Stimulated activated CD8-positive, alpha-beta memory T cell treated with anti-CD3 and anti-CD28 coated beads, Interleukin-12 subunit alpha, Interleukin-12 subunit beta, amount 100 ng/mL, for 4 hours (primary cell): ENCODE data around the gene GDPD4.
A peak's percentile ranks its signal among the peaks of the same experiment; 100 is the strongest.

Source experiments
- DNase-seq: peaks from one replicate; pipeline ENCODE4 v3.0.0-alpha.2; 2020; ENCODE audit warnings: low read depth

GDPD4 gene

DNA sequence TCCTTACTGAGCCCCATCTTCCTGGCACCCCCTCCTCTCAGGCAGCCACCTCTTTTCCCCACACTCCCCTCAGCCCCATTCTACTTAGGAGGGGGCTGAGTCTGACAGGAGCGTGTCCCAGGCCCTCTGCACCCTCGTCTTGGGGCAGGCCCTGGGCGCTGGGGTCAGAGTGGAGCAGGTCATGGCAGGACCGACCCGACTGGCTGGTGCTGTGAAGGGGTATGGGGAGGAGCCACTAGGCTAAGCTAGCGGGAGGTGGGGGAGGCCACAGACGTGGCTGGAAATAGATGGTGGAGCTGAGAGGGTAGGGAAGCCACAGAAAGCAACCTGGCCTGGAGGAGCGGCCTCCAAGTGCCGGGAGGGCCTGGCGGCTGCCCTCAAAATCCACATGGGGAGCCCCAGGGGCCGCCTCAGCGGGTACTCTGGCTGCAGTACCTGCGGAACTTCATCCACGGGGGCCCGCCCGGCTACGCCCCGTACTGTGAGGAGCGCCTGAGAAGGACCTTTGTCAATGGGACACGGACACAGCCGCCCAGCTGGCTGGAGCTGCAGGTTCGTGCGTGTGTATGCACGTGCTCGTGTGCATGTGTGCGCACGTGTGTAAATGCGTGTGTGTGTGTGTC is 111.8 kb downstream of the GDPD4 start:
- no peak for DNase-seq

DNA sequence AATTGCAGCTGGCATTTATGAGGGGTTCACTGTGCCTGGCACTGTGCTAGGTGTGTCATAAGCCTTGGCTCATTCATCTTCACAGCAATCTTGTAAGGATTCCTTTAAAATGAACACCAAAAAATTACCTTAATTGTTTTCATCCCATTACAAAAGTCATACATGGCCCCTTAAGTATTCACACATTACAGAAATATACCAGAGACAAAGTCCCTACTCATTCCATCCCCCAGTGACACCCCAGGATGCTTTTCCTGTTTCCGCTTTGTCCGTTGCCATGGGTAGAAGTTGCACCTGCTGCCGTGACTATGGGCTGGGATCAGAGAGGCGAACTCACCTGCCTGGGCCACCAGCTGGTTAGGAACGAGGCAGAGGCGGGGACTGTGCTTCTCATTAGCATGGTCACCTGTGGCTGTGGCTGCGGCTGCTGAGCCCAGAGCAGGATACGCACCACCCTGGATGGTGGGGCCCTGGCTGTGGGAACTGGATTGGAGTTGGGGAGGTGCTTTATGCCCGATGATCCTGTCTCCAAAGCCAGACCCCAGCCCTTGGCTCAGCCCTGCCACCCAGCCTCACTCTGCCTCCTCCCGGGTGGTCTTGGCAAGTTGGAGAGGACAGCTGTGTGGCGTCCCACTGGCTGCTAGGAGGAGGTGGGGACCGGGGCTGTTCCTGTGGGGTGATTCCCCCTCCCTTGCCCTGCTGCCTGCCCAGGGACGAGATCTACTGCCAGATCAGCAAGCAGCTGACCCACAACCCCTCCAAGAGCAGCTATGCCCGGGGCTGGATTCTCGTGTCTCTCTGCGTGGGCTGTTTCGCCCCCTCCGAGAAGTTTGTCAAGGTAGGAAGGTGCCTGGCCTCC is 112.6 kb downstream of the GDPD4 start:
- DNase-seq = no peak

GRCh38 chr11:77187776-77188632 is 113.5 kb downstream of the GDPD4 start:
- peak; percentile 38 for DNase-seq

GRCh38 chr11:77187111-77187750 is 114.3 kb downstream of the GDPD4 start:
- DNase-seq = no peak

DNA sequence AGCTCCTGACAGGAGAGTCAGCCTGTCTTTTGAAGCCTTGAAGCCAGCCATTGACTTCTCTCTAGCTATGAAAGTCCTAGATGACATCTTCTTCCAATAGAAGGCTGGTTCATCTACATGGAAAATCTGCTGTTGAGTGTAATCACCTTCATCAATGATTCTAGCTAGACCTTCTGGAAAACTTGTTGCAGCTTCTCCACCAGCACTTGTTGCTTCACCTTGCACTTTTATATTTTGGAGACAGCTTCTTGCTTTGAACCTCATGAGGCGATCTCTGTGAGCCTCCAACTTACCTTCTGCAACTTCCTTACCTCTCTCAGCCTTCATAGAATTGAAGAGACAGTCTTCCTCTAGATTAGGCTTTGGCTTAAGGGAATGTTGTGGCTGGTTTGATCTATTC is 115.2 kb downstream of the GDPD4 start:
- DNase-seq = no peak

GRCh38 chr11:77184136-77184860 is 117.2 kb downstream of the GDPD4 start:
- no peak for DNase-seq

DNA sequence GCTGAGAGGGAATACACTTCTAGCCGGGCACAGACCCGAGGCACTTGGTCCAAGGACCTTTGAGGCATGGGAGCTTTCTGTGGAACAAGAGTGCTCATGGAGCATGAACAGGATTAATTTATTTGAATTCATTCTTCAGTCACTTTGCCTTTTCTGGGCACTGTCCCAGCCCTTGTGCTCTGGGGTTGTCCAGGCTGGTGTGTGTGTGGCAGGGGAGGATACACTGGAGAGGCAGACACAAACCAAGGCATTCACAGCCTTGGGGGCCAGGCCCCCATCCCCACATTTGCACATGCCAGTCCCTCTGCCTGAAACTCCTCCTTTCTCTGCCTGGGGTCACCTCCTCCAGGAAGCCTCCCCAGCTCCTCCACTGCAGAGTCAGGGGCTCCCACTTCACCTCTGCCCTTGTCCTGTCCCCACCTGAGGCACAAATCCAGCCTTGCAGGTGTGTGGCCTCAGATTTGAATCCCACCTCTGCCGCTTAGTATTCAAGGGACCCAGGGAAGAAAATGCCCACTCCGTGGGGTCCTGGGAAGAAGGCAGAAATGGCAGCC is 118.0 kb downstream of the GDPD4 start:
- DNase-seq = no peak

GRCh38 chr11:77182542-77183430 is 118.7 kb downstream of the GDPD4 start:
- no peak for DNase-seq

DNA sequence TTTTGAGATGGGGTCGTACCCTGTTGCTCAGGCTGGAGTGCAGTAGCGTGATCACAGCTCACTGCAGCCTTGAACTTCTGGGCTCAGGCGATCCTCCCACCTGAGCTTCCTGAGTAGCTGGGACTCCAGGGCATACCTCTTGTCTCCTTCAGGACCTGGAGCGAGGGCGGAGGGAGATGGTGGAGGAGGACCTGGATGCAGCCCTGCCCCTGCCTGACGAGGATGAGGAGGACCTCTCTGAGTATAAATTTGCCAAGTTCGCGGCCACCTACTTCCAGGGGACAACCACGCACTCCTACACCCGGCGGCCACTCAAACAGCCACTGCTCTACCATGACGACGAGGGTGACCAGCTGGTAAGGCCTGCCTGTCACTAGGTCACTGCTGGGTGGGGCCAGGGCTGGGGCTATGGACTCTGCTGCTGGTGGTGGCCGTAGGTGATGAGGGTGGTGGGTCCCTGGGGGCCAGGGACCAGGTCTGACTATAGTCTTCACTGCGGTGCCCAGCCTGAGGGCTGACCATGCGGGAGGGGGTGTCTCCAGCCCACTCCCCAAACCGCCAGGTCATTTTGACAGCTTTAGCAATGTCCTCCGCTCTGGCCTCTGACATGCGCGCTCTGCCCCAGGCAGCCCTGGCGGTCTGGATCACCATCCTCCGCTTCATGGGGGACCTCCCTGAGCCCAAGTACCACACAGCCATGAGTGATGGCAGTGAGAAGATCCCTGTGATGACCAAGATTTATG is 119.5 kb downstream of the GDPD4 start:
- DNase-seq = no peak

DNA sequence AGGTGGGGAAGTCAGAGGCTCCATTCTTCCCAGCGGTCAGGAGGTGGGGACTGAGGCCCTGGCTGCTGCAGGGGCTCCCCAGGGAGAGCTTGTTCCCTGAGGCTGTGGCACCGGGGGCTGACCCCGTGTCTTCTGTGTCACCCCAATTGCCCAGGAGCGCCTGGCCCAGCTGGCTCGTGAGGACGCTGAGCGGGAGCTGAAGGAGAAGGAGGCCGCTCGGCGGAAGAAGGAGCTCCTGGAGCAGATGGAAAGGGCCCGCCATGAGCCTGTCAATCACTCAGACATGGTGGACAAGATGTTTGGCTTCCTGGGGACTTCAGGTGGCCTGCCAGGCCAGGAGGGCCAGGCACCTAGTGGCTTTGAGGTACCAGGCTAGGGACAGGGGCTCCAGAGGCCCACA is 120.3 kb downstream of the GDPD4 start:
- no peak for DNase-seq

DNA sequence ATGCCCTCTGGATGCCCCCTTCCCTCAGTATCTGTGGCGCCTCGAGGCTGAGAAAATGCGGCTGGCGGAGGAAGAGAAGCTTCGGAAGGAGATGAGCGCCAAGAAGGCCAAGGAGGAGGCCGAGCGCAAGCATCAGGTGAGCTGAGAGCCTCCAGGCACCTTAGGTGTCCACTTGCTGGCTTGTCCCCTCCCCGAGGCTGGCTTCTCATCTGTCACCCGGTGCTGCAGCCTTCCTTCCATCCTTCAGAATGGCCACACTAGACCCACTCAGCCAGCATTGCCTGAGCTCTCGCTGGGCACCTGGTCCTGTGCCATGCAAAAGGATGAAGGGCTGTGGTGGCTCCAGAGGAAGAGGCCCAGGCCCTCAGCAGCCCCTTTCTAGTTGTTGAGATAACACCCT is 121.1 kb downstream of the GDPD4 start:
- no peak for DNase-seq

GRCh38 chr11:77179681-77180080 is 121.8 kb downstream of the GDPD4 start:
- DNase-seq = no peak

GRCh38 chr11:77179048-77179447 is 122.4 kb downstream of the GDPD4 start:
- DNase-seq = no peak

DNA sequence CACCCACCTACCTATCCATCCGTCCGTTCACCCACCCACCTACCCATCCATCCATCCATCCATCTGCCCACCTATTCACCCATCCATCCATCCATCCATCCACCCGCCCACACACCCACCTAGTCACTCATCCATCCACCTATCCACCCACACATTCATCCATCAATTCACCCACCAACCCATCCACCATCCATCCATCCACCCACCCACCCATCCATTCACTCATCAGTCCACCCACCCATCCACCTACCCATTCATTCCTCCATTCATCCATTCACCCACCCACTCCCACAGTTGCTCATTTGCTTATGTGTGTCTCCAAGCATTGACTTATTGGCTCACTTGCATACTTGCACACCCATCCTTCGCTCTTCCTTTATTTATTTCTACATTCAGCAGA is 123.3 kb downstream of the GDPD4 start:
- no peak for DNase-seq

- no peak for DNase-seq
Observed at GRCh38 chr11:77176996-77177395, 124.5 kb downstream of the GDPD4 start.

GRCh38 chr11:77175869-77176539 is 125.5 kb downstream of the GDPD4 start:
- DNase-seq = no peak

DNA sequence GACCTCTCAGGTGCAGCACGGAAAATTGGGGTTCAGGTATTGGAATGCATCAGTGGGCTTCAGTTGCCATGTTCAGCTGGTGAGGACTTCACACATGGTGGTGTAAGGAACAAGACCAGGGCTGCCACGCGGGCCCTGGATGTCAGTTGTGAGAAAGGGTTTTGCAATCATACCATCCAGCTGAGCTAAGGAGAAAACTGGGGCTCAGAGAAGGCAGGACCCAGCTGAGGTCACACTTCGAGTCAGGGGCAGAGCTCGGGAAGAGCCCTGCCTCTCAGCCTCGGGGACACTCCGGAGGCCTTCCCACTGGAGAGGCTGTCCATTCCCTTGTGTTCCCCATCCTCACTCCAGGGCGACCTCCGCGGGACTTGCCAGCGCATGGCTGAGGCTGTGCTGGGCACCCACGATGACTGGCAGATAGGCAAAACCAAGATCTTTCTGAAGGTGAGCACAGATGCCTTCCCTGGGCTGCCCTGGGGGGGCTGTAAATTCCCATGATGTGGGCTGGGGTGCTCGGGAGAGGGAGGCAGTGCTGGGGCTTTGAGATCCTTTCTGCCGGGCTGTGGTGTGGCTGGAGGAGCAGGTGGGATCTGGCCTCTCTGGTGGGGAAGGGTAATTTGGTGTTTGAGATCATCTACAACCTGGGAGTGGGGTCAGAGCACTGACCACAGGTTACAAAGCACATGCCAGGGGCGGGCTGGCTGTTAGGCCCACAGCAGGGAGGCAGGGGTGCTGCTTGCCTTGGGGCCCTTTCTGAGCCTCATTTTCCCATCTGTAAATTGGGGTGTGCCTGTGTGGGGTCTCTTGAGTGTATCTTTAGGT is 126.3 kb downstream of the GDPD4 start:
- DNase-seq = no peak

- no peak for DNase-seq
Observed at GRCh38 chr11:77174559-77174958, 126.9 kb downstream of the GDPD4 start.
